IPS-NIHi7 (cell line): Measurements from ENCODE around the gene ABCC1.
"Not testable (repeated sequence)": the region's sequence is repeated elsewhere in the genome, so short reads cannot be mapped to it uniquely, and the experiment has no call there.

ENCODE experiments used
- DNase-seq: peaks from one replicate; pipeline ENCODE4 v3.0.0; 2012; ENCODE audit warnings: mixed read lengths; ENCODE audit errors: extremely low spot score

ABCC1 gene

DNA sequence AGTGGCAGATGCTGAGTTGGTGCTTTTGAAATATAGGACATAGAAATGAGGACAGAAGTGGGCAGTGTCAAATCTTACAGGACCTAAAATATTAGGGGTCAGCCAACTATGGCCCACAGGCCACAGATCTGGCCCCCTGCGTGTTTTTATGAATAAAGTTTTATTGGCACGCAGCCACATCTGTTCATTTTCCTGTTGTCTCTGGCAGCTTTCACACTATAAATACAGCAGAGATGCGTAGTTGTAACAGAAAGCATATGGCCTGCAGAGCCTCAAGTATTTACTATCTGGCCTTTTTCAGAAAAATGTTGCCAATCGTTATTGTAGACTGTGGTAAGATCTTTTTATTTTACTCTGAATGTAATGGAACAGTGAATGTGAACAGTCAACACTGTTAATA lies 191.1 kb downstream of the ABCC1 start:
- no peak for DNase-seq

DNA sequence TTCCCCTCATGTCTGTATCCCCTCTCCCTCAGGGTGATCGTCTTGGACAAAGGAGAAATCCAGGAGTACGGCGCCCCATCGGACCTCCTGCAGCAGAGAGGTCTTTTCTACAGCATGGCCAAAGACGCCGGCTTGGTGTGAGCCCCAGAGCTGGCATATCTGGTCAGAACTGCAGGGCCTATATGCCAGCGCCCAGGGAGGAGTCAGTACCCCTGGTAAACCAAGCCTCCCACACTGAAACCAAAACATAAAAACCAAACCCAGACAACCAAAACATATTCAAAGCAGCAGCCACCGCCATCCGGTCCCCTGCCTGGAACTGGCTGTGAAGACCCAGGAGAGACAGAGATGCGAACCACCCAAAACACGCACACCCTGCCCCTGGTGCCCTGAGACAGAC lies 191.7 kb downstream of the ABCC1 start:
- no peak for DNase-seq

DNA sequence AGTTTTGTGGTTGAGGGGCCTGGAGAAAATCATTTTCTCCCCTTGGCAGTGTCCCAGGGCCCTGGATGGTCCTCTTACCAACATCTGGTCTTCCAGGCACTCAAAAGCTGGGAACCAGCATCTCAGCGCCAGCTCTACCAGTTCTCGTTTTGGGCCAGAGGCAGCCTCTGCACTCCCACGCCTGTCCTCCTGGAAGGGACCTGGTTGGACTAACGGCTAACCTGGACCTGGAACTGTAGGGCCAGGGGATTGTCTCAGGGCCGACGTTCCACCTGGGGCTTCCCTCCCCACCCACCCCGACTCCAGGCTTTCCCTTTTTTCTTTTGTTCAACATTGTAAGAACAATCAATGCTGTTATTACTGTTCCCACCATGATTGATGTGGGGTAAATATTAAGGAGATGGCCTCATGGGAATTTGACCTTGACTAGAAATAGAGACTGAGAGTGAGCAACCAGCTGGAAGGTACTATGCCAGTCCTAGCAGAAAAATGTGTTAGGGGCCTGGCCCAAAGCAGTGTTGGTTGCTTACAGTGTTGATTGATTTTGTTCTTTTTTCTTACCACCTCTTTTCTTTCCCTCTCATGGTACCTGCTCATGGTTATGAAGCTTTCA lies 192.5 kb downstream of the ABCC1 start:
- DNase-seq: no peak

DNA sequence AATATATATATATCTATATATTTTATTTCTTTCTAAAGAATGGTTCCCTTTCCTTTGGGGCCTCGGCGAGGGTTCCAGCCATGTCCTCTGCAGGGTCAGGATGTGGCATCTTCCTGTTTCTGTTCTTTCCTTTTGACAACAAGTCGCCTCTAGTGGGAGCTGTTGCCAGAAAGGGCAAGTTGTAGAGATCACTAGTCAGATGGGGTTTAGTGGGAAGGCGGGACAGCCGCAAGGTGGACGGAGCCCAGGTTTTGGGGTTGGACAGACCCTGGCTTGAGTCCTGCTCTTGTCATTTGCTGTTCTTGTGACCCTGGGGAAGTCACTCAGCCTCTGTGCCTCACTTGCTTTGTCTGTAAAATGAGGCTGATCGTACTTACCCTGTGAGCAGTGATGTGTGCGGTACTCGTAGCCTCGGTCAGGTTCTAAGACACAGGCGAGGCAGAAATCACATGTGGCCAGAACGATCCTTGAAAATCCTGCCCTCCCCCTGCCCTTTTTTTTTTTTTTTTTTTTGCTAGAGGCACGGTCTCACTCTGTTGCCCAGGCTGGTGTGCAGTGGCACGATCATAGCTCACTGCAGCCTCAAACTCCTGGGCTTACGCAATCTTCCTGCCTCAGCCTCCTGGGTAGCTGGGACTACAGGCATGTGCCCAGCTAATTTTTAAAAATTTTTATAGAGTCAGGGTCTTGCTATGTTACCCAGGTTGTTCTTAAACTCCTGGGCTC lies 193.8 kb downstream of the ABCC1 start:
- DNase-seq: peak; percentile 79

DNA sequence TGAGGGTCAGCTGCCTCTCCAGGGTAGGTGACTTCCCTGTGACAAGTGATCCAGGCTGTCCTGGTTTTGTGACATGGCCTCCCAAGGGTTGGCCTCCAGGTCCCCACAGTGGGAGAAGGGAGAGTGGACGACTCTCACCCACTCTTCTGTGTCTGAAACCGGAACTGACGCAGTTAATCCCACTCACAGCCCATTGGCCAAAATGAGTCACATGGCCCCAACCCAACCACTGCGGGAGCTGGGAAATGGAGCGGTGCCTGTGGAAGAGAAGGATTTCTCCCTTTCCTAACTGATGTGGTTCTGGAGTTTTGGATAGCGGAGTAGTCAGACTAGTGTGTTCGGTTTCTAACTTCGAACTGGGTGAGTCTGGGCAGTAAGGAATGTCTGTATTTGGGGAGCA lies 194.5 kb downstream of the ABCC1 start:
- DNase-seq: no peak

DNA sequence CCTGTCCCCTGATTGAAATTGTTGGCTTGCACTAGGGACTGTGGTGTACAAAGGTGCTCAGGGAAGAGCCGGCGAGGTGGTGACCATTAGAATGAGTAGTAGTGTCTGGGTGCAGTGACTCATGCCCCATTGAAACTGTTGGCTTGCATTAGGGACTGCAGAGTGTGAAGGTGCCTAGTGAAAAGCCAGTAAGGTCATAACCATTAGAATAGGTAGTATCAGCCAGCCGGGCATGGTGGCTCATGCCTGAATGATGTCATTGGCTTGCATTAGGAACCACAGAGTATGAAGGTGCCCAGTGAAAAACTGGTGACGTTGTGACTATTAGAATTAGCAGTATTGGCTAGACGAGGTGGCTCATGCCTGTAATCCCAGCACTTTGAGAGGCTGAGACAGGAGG lies 195.0 kb downstream of the ABCC1 start:
- DNase-seq: no peak

DNA sequence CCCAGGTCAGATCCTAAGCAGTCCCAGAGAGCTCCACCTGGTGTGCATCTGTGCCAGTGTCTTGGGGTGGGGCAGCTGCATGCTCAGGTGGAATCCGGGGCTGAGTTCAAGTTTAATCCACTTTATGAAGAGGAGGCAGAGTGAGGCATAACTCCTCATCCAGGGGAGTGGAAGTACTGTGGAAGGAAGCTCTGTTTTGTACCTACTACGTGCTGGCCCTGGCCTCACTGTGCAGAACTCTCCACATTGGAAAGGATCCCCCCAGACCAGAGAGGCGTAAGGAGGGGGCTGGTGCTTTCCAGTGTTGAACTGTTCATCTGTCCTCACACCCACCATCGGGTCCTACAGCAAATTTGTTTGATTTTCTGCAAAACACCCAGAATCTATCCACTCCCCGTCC lies 195.9 kb downstream of the ABCC1 start:
- DNase-seq: no peak

DNA sequence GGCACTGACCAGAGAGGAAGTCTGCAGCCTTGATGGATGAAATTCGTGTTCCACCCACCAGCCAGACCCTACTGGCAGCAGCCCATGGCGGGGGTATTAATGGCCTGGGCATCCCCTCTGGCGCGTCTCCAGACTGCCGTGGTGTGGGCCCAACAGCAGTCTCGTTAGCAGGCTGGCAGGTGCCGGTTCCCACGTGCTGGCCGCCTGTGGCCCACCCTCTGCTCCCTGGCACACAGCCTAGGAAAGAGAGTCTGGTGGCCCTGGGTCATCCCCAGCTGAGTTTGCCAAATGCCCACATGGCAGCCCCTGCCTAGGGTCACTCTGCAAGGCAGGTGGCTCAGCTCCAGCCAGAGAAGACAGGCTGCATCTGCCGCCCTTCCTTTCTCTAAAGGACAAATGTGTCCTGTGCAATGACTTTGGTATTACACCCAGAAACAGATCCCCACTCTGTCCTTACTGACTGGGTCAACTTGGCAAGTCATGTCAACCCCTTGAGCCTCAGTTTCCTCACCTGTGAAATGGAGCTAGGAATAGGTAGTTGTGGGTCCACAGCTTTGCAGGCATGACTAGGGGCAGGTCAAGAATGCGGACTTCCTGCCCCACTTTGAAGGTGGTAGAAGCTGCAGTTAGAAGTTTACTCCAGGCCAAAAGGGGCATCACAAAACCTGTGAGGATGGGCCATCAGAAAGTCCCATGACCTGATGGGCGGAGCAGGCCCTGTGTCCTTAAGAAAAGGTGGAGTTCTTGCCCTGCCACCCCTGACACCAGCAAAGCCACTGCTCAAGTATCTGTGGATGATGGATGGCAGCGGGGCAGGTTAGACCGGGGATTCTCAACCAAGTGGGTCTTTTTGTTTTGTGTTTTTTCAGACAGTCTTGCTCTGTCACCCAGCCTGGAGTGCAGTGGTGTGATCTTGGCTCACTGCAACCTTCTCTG lies 197.2 kb downstream of the ABCC1 start:
- DNase-seq: no peak

DNA sequence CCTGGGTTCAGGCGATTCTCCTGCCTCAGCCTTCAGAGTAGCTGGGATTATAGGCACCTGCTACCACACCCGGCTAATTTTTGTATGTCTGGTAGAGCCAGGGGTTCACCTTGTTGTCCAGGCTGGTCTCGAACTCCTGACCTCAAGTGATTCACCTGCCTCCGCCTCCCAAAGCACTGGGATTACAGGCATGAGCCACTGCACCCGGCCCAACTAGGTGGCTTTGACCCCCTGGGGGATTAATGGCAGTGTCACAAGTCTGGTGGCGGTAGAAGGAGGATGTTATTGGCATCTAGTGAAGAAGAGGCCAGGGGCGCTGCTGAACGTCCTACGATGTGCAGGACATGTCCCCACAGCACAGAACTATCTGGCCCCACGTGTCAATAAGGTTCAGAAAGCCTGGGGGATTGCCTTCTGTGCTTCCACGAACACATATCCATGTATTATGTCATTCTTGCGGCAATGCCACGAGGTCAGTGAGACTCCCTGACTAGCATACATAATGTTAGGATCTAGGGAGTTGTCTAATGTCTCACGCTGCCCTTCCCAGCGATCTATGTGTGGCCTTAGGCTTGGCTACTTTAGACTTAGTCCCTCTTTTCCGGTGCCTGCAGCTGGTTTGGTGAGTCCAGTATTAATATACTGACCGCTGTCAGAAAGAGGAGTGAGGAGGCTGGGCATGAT lies 198.0 kb downstream of the ABCC1 start:
- no peak for DNase-seq

DNA sequence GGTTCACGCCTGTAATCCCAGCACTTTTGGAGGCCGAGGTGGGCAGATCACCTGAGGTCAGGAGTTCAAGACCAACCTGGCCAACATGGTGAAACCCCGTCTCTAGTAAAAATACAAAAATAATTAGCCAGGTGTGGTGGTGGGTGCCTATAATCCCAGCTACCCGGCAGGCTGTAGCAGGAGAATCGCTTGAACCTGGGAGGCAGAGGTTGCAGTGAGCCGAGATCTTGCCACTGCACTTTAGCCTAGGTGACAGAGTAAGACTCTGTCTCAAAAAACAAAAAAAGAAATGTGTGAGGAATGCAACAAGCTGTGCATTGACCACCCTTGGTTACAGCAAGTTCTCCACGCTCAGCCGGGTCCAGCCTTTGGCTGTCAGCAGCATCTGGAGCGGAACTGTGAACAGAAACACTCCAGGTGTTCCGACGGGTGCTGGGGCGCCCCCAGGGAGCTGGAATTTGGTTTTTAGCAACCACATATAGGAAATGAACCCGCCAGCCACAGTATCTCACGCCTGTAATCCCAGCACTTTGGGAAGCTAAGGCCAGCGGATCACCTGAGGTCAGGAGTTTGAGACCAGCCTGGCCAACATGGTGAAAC lies 198.7 kb downstream of the ABCC1 start:
- not testable (repeated sequence) for DNase-seq

DNA sequence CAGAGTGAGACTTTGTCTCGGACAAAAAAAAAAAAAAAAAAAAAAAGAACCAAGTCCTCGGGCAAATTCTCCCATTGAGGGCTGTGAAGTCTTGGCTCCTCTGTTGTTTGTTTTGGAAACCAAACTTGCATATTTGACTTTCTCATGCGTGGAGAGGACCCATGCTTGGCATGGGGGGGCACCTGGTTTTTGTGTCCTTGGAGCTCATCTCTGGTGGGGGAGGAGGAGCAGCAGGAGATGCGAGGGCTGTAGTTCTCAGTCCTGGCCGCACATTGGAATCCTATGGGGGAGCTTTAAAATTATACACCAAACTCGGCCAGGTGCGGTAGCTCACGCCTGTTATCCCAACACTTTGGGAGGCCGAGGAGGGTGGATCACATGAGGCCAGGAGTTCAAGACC lies 199.3 kb downstream of the ABCC1 start:
- DNase-seq: no peak

DNA sequence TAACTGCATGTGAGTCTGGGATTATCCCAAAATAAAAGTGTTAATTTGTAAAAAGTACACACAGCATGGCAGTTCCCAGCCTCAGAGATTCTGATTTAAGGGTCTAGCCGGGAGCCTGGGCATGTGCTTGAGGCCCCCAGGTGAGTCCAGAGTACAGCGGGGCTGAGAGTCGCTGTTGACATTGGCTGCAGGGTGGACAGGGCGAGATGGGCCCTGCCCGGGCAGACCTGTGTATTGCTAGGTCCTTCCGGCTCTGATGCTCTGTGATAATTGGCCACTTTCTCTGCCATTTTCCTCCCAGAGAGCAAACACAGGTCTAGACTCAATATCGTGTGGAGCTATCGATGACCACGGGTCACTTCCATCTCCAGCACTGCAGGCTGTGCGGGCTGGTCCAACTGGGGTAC lies 200.3 kb downstream of the ABCC1 start:
- no peak for DNase-seq

DNA sequence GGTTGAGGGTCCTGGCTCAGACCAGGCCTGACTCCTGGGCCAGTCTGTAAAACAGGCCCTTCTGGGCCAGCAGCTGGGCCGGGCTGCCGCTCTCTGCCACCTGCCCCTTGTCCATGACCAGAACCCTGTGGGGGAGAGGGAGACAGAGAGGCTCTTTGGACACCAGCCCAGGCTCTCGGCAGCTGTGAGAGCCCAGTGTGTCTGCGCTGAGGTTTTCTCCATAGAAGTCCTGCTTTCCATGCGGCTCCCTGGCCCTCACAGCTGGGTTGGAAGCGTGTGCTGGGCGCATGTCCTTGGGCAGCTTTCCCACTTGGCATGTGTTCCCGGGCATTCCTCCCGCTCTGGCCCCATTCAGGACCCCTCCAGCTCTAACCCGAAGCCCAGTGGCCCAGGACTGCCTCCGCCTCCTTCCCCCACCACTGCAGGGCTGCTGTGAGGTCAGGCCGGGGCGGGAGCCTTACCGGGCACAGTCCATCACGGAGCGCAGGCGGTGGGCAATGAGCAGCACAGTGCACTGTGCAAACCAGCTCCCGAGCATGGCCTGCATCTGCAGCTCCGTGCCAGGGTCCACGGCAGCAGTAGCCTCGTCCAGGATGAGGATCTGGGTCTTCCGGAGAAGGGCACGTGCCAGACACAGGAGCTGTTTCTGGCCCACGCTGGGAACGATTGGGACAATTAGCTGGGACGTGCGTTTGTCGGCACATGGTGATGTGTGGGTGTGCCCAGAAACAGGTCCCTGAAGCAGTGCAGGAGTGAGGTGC lies 200.9 kb downstream of the ABCC1 start:
- DNase-seq: no peak

DNA sequence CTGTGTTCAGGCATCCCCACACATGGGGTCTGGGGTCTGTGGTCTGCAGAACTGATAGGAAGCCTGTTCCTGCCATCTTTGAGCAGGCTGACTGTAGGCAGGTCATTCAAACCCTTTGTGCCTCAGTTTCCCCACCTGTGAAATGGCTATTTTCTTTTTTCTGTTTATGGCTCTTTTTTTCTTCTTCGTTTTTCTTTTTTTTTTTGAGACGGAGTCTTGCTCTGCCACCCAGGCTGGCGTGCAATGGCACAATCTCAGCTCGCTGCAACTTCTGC lies 201.4 kb downstream of the ABCC1 start:
- DNase-seq: no peak

DNA sequence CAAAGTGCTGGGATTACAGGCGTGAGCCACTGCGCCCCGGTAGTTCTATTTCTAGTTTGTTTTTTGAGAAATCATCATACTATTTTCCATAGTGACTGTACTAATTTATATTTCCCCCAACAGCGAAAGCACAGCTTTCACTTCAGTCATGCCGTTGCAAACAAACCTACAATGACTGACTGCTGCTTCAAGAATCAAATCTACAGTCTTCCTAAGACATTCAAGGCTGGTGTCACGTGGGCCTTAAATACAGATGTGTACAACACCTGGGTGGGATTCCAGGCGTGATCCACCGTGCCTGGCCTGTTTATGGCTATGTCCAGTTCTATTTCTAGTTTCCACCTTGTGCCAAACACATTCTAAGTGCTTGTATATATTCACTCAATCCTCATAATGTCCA lies 201.9 kb downstream of the ABCC1 start:
- no peak for DNase-seq

DNA sequence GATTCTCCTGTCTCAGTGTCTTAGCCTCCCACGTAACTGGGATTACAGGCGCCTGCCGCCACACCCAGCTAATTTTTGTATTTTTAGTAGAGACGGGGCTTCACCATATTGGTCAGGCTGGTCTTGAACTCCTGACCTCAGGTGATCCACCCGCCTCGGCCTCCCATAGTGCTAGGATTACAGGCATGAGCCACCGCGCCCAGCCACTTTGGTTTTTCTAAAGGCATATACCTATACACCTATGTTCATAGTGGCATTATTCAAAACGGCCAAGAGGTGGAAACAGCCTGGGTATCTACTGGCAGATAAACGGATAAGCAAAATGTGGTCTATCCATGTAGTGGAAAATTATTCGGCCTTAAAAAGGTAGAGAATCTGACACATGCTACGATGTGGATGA lies 203.6 kb downstream of the ABCC1 start:
- not testable (repeated sequence) for DNase-seq

DNA sequence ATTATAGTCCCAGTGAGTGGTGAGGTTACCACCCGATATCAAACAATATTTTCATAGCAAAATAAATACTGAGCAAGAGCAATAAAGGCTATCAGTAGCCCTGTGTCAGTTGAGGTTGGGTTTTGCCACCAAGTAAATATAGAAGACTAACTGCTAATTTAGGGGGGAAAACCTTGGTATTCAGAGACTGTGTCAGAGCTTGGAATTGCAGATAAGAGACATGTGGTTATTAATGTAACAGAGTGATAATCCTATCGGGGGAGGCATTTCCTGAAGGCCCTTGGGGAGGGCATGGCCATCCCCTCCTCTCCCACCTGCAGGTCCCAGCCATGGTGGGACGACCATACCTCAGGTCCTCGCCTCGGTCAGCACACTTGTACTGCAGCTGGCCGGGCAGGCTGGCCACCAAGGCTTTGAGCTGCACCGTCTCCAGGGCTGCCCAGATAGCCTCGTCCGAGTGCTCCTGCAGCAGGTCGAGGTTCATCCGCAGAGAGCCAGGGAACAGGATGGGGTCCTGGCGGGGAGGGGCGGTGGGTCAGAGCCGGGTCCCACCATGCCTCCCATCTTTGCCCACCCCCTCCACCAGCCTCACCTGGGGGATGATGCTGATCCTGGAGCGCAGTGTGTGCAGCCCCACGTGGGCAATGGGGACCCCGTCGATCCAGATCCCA lies 205.0 kb downstream of the ABCC1 start:
- DNase-seq: no peak

DNA sequence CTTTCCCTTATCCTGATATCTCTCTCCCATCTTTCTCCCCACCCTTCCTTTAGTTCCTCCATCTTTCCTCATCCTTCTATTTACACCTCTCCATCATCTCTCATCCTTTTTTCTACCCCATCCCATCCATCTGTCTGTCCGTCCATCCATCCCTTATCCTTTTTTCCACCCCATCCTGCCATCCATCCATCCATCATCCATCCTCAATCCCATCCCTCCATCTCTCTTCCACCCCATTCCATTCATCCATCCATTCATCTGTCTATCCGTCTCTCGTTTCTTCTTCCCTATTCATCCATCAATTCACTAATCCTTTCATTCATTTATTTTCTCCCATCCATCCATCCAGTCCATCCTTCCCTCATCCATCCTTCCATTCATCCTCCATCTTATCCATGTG lies 205.8 kb downstream of the ABCC1 start:
- DNase-seq: no peak

DNA sequence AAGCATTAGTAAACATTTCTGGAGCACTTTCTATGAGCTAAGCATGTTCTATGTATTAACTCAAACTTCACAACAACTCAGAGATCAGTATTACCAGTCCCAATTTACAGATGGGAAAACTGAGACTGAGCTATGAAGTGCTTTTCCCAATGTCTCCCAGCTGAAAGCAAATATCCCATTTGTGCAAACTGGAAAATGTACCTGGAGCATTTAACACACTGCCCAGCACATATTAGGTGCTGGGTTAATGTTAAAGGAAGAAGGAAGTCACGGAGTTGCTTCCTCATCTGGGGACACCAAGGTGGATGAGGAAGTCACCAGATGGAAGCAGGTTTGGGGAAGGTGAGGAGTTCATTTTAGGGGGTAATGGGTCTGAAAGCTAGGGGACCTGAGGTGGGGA lies 207.8 kb downstream of the ABCC1 start:
- DNase-seq: no peak

DNA sequence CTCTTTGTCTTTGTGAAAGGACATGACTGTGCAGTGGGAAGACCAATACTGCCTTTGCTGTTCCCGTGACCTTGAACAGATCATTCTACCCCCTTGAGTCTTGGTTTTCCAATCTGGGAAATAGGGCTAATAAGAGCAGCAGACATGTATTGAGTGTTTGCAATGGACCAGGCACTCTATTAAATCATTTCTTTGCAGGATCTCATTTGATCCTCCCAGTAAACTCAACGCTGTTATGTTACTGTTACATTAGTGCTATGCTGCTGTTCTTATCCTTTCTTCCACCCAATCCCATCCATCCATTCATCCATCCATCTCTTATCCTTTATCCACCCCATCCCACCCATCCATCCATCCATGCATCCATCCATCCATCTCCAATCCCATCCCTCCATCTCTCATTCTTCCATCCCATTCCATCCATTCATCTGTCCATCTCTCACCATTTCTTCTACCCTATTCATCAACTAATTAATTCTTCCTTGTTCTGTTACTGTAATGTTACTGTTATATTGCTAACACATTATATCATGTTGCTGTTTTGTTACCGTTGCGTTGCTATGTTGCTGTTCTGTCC lies 208.8 kb downstream of the ABCC1 start:
- no peak for DNase-seq
